Posterior cingulate gyrus (tissue), 11 donors: ENCODE data around the gene DEK.

Source experiments
- DNase-seq, 10 donors: peaks; one replicate each; pipeline versions ENCODE4 v3.0.0 to v3.0.0-alpha.2; 2020 to 2021; ENCODE audit warnings: mixed read lengths in 3 of 10
- intact Hi-C: fragments of 100-400 bp; cut with DNase I; formaldehyde crosslinking; loops from one replicate; pipeline ENCODE4 v1.15.1; 2023

DEK gene

DNA sequence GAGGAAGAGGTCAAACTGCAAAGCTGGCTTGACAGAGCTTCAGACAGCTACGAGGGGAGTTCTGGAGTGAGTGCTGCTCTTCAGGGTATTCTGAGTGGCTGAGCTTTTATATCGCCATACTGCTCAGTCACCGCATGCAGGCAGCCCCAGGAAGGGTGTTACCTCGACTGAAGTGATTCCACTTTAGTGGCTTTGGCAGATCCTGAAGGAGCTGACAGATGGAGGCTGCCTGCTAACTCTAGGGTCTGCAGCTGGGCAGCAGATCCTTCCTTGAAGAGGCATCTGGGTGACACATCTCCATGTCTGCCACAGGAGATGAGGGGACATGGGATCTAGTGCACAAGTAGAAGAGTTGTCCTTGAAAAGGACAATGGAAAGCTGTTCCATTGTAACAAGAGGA lies 3.7 kb upstream of the DEK start:
- intact Hi-C loops, result no loop called here
- no peak for DNase-seq

DNA sequence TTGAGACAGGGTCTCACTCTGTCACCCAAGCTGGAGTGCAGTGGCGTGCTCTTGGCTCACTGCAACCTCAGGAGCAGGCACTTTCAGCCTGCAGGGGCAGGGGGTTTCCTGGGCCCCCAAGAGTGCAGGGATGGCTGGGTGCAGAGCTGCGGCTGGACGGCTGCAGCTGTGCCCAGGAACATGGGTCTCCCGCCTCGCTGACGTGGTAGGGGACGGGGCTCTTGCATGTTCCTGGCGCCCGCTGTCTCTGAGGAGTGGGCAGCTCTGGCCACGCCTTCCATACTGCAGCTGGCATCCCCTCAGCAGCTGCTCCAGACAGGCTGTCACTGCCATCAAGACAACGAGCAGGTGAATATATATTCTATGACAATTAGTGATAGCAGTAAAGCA lies 2.2 kb upstream of the DEK start:
- intact Hi-C loops, result no loop called here
- peak in 1 of 10 donors; percentile 70 for DNase-seq

DNA sequence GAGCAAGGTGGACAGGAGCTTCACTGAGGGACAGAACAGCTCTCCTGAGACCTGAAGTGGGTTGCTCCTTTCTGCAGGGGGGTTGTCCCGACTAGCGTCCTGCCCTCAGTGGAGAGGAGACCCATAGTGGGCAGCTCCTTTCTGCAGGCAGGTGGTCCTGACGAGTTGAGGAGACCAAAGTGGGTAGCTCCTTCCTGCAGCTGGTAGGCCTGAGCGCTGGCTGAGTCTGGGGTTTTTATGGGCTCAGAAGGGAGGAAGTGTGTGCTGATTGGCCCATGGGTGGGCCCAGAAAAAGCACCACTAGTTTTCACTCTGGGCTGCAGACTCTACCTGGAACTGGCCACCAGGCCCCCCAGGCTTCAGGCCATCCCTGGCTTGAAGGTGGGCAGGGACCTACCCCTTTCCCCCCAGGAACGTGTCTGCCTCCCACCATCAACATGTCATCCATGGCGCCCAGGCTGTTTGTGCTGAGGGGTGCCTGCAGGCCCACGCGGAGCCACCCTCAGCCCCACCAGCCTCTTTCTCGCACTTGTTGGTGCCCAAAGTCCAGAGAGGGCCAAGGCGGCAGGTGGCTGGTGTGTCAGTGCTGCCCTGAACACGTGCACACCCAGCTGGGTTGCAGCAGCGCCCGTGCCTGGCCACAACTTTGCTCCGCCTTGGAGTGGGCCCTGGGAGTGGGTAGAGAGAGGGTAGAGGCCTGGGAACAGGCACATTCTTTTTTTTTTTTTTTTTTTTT lies 1.6 kb upstream of the DEK start:
- DNase-seq, result peak in 2 of 10 donors; percentile 65 to 77
- intact Hi-C loops, result no loop called here

DNA sequence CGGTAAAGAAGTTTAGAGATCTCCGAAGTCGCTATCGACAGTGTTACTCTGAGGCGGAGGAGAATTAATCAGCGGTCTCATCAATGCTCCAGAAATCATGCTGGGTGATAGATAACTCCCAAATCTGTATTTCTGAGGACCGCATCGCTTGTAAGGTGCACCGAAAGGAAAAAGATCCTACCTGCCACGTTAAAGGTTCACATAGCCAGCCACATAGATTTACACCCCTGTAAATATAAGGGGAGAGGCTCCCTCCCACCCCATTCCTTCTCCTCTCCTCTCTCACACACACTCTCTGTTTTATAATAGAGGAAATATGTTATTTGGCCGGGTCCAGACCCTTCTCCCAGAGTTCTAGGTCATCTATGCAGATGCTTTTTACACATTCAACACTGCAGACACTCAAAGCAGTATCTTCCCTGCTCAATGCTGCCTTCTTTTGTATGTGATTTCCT lies 620 bp upstream of the DEK start:
- intact Hi-C loops, result loop anchor here (1.0 to 5.0 kb wide), 3 partner anchors 110 to 278 kb away; partner anchors contain the start of genes KDM1B, KIF13A and TPMT
- DNase-seq, result no peak

DNA sequence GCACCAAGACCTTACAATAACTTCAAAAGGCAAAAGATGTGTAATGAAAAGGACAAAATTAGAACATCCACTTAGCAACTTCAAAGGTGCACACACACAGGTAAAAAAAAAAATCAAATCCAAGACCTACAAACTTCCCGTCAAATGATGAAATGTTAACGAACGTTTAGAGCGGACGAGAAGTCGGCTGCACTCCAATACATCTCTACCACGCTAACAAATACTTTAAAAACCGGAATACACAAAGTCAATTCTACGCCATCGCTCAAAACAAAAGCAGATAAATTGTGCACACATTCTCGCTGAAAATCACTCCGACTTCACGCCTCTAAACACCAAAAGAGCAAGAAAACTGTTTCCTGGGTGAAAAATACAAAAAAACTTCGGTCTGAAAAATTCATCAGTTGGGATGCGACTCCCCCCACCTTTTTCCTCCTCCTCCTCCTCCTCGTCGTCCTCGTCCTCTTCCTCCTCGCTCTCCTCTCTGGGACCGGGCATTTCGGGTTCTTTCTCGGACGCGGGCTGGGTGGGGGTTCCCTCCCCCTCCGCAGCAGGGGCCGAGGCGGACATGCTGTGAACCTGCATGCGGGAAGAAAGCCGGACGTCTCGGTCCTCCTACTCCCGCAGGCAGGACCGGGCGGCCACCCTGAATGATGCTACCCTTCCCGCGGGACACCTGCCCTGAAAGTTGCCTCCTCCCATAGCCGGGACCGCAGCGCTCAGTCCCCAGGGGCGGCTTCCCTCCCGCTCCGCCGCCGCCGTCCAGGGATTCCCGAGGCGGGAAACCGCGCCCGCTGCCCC lies 712 bp downstream of the DEK start:
- DNase-seq, result peak in 6 of 10 donors; percentile 30 to 91 (median 42)
- intact Hi-C loops, result loop anchor here (1.0 to 5.0 kb wide), 3 partner anchors 108 to 276 kb away; partner anchors contain the start of genes KDM1B, KIF13A and TPMT

DNA sequence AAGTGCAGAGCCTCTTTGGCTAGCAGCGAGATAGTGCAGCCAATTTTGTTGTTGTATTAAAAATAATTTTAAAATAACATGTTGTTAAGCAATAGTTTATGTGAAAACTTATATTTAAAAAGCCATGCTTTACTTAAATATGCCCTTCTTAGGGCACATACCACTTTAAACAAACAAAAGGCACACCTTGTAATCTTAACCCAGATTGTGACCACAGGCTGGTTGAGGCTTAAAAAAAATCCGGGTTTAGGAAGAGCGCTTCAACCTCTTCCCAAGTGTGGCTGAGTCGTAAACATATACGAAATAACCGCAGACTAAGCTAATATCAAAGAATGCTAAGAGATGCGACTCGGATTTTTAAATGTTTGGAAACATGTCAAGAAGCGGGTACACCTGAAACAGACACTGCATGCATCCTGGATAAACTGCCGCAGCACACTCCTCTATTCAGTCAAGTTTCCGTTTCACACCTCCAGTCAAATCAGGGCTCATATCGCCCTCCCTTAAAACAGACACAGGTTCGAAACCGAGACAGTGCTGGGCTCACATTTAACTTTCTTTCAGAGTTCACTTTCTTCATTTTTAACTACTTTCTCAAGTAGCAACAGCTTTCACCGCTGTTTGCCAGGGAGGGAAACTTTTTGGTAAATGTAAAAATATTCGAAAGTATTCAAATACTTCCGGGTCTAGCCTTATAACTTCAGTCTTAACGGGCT lies 1.5 kb downstream of the DEK start:
- intact Hi-C loops, result loop anchor here (5.0 kb wide), 1 partner anchor 276 kb away; the partner anchor contains the start of gene KIF13A

DNA sequence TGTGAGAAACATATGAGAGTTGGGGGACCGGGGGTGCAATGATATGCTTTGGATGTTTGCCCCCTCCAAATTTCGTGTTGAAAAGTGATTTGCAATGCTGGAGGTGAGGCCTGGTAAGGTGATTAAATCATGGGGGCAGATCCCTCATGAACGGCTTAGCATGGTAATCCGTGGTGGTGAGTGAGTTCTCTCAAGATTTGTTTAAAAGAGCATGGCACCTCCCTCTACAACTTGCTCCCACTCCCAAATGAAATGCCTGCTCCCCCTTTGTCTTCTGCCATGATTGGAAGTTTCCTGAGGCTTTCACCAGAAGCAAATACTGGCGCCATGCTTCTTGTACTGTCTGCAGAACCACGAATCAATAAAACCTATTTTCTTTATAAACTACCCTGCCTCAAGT lies 2.5 kb downstream of the DEK start:
- no peak for DNase-seq
- intact Hi-C loops, result loop anchor here (5.0 kb wide), 1 partner anchor 275 kb away; the partner anchor contains the start of gene KIF13A

More for the DNA sequence above, 1.5 kb downstream of the DEK start:
- DNase-seq, result no peak

DNA sequence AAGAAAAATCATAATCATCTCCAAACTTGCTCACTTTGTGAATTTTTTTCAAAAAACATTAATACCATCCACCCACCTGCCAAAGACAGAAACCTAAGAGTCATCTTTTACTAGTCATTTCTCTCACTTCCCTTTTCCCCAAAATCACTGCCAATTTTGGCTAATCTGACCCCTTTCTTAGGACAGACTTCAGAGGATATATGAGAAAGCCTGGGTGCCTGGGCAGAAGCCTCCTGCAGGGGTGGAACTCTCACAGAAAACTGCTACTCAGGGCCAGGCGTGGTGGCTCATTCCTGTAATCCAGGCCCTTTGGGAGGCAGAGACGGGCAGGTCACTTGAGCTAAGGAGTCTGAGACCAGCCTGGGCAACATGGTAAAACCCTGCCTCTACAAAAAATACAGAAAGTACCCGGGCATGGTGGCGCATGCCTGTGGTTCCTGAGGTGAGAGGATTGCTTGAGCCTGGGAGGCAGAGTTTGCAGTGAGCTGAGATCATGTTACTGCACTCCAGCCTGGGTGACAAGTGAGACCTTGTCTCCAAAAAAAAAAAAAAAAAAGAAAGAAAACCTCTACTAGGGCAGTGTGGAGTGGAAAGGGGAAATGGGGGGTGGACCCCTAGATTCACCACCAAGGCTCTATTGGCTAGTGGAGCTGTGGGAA lies 3.8 kb downstream of the DEK start:
- DNase-seq, result peak in 1 of 10 donors; percentile 63
- intact Hi-C loops, result loop anchor here (5.0 kb wide), 1 partner anchor 273 kb away; the partner anchor contains the start of gene KIF13A

DNA sequence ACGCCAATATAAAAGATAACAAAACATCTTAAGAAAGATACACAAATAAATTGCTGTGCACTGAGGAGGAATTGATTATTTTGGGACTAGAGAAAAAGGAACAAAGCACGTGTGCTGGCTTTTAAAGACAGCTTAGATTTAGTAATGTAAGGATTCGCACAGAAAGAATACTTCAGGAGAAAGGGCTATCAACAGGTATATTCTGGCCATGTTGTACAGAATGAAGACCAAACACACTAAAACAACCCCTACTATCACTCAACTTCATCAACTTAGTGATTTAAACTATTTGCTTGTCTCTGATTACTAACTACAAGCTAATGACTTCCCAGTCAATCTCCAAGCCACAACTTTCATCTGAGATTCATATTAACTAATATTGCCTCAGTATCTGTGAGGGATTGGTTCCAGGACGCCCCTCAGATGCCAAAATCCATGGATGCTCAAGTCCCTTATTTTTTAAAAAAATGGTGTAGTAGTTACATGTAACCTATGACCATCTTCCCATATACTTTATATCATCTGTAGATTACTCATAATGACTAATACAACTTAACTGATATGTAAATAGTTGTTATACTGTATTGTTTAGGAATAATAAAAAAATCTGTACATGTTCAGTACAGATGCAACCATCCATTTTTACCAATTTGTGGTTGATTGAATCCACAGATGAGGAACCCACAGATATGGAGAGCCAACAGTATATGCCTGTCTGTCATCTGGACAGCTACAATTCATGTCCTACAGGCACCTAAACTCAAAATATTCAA lies 4.5 kb downstream of the DEK start:
- intact Hi-C loops, result loop anchor here (5.0 kb wide), 1 partner anchor 273 kb away; the partner anchor contains the start of gene KIF13A
- DNase-seq, result no peak

DNA sequence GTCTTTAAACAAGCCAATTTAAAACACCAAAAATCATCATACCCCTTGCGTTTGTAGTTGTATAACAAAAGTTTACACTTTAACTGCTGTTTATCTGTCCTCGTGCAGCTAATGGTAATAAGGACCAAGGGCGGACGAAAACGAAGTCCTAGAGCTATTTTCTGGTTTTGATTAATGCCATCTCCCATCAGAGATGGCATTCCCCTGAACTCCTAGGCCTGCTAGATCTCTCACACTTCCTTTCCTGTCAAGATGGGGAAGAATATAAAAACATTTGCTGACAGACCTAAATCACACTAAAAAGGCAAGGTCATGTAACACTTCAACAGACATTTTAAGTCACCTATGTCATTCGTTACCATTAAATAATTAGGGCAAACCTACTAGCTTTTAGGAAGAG lies 9.5 kb downstream of the DEK start:
- no peak for DNase-seq
- intact Hi-C loops, result no loop called here

DNA sequence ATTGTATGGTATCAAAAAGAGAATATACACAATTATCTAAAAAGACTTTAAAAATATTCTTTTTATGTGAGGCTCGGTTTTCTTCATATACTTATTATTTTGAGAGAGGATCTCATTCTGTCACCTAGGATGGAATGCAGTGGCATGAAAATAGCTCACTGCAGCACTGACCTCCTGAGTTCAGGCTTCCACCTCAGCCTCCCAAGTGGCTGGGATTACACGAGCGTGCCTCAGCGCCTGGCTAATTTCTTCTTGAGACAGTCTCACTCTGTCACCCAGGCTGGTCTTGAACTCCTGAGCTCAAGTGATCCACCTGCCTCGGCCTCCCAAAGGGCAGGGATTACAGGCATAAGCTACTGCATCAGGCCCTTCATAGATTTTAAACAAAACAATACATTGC lies 10.7 kb downstream of the DEK start:
- intact Hi-C loops, result no loop called here
- DNase-seq, result no peak

DNA sequence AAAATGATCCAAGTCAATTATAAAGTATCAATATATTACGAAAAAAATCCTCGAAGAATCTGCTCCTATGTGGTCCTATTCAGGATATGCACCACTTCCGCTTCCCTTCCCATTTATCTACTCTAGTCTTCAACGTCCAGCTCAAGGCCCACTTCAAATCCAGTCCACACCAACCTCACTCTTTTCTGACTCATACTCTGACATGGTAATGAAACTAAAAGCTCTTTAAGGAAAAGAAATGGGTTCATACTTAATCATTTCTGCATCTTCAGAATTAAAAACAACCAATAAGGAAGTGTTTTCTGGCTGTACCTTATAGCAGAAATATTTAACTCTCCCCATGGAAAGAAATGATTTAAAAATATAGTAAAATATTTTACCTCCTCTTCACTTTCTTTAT lies 15.1 kb downstream of the DEK start:
- no peak for DNase-seq
- intact Hi-C loops, result no loop called here

DNA sequence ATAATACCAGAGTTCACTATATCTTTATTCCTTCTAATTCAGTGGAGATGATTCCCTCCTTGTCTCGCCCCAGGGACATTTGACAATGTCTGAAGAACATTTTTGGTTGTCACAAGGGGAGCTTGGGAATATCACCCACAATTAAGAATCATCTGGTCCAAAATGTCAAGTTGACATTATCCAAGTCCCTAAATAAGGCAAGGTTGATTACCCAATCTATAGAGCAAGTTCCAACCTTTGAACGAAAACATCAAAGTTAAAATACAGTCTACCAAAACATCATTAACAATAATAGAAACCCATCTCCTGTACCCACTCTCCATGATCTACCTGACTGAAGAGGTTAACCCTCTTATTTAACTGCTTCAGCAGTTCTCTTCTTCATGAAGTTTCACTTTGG lies 15.6 kb downstream of the DEK start:
- intact Hi-C loops, result no loop called here
- no peak for DNase-seq

DNA sequence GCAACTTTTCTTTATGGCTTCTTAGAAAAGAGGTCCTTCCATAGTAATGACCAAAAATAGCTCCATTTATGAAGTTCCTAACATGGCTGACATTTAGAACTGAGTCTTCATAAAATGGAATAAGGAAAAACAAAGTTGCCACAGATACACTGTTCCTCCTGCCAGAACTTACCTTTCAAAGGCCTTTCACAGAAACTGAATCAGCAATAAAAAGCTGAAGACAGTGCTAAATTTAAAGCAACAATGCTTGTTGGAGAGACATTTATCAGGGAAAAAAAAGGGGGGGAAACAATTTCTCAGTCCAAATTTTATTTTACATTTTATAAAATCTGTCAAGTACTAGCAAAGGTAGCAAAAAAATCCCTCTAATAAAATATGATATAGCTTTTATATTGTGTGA lies 17.3 kb downstream of the DEK start:
- intact Hi-C loops, result no loop called here
- DNase-seq, result no peak

DNA sequence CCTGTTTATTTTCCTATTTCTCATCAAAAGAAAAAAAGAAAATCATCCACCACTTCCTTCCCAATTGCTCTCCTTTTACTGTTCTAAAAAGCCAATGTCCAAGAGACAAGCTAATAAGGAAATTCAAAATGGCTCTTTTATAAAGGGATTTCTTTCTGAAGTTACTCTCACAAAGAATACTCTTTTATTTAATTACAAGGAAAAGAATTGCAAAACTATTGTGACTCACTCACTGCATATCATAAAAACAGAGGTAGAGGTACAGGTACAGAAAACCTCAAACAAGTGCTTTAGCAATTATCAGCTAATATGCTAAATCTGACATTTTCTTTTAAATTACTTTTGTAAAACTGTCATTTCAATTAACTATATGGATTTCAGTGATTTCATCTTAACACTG lies 18.1 kb downstream of the DEK start:
- DNase-seq, result no peak
- intact Hi-C loops, result no loop called here

DNA sequence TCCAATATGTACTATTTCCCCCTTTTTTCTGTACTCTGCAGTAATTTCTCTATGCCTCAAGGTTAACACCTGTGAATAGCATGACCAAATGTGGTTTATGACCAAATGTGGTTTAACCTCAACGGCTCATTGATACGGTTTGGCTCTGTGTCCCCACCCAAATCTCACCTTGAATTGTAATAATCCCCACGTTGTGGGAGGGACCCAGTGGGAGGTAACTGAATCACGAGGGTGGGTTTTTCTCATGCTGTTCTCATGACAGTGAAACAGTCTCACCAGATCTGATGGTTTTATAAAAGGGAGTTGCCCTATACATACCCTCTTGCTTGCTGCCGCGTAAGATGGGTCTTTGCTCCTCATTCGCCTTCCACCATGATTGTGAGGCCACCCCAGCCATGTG lies 18.7 kb downstream of the DEK start:
- DNase-seq, result no peak
- intact Hi-C loops, result no loop called here

DNA sequence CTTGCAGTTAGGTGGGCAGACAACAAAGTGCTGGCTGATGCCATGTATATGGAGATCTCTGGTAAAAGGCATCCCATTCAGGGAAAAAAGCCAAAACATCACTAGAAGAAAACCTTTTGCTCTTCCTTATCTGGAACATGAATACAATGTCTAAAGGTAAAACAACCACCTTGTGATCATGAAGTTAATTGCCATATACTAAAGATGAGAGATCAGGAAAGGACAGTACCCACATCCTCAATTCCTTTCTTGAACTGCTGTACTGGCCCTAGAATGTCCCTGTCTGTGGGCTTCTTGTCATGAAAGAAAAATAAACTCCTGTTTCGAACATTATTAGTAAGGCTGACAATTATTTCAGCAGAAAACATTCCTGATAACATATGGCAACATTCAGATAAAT lies 19.3 kb downstream of the DEK start:
- intact Hi-C loops, result no loop called here
- no peak for DNase-seq

DNA sequence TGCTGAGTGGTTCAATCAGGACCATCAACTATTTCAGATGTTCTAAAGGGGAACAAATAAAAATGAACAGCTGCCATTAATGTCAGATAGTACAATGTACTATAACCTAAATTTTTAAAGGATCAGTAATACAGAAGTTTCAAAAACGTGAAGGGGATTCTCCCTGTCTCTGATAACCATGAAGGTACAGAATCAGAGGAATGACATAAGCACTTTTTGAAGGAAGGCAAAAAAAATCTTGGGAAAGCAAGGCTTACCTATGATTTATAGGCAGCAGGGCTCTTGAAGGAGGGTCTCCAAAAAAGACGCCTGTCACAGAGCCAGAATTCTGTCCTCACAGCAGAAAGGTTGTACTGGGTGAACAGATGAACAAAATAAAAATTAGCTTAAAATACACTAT lies 20.1 kb downstream of the DEK start:
- intact Hi-C loops, result no loop called here

DNA sequence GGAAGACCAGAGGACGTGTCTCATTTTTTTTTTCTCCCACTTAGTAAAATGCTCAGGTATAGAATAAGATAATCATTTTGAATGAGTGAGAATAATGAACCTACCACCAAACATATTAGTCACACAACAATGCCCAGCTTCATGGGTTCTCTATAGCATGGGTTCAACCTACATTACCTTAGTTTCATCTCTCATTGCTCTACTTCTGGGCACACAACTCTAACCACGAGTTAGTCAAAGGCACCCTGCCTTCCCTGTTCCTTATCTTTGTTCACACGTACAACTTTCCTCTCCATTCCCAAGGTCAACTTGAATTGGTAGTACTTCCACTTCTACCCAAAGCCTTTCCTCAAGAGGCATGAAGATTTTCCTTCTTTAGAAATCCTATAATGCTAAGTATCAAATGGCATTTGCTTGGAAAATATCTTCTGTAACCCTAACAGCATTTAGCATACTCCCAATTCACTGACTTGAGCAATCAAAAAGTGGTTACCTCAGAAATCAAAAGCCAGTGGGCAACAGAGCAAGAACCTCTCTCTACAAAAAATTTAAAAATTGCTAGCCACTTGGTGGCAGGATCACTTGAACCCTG lies 20.9 kb downstream of the DEK start:
- intact Hi-C loops, result no loop called here
- no peak for DNase-seq

More for the DNA sequence above, 20.1 kb downstream of the DEK start:
- no peak for DNase-seq
